HG03039 (cell line): ENCODE results near the gene NEMP2.
A peak's percentile ranks its signal among the peaks of the same experiment; 100 is the strongest.

ENCODE experiments used
- ATAC-seq: cut with Tn5 transposase; IDR thresholded peaks from one replicate; pipeline ENCODE4 v1.9.1; 2021; ENCODE audit warnings: mild to moderate bottlenecking, moderate library complexity; ENCODE audit not compliant: unreplicated experiment

The NEMP2 gene, protein sequence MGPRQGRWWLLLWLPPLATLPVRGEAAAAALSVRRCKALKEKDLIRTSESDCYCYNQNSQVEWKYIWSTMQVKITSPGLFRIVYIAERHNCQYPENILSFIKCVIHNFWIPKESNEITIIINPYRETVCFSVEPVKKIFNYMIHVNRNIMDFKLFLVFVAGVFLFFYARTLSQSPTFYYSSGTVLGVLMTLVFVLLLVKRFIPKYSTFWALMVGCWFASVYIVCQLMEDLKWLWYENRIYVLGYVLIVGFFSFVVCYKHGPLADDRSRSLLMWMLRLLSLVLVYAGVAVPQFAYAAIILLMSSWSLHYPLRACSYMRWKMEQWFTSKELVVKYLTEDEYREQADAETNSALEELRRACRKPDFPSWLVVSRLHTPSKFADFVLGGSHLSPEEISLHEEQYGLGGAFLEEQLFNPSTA

DNA sequence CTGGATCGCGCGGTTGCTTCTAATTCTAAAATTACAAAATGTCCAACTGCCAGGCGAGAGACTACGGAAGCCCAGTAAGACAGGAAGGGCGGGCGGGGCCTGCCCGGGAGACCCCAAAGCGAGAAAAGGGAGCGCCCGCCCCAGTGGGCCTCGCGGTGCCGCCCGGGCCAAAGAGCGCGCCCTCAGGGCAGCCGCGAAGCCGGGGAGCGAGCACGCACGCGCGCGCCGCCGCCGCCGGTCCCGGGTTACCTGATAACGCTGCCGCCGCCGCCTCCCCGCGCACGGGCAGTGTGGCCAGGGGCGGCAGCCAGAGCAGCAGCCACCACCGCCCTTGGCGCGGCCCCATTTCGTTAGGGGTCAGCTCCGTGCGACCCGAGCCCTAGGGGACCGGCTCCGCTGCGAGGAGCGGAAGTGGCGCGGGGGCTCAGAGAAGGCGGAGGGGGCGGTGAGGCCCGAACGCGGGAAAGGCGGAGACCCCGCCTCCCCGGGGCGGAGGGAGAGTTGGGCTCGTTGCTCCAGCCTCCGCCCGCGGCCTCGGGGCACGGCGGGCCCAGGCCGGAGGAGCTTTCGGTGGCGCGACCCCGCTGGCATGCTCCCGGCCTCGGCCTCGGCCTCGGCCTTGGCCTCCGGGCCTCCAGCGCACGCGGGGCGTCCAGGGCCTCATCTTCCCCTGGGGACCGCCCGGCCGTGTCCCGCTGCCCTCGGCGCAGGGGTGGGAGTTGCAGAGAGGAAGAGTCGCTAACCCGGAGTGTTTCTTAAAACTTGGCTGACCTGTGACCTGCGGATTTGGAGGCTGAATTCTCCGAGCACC is at the start of gene NEMP2:
NEMP2 (minus strand) TSS at position 413 of the 811 bp plus-strand sequence; CDS start at position 346, 67 bp downstream.
- ATAC-seq: peak; percentile 64

DNA sequence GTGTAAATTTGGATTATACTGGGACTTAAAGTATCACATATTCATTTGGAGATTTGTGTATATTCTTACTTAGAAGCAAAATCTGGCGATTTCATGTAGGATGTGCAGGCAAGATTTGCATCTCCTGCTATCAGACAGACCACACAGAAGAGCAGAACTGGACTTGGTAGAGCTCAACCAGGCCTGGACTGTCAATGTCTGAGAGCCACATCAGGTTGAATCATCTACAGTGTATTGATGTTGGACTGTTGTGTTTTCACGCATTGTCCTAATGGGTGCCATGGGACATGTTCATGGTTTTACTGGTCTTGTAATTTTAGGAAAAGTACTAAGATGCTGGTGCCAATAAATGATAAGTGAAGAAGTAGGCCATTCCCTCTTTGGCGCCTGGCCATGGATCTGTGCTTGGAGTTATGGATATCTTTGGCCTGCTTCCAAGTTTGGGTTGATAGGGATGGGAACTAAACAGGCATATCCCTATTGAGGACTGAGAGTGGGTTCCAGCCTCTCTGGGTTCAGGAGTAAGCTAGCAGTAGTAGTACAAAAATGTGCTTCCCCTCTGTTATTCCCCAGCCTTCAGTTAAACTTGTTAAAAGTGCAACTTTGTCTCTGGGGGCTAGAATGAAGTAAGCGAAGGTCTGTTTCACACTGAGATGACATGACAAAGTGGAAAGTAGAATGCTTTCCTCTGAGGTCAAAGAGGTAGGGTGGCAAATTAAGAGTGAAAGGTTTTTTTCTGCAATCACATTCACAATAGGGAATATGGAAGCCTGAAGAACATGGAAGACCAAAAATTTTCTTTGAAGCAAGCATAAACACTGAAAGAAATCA is 49.2 kb upstream of the NEMP2 start:
- ATAC-seq: peak; percentile 61

DNA sequence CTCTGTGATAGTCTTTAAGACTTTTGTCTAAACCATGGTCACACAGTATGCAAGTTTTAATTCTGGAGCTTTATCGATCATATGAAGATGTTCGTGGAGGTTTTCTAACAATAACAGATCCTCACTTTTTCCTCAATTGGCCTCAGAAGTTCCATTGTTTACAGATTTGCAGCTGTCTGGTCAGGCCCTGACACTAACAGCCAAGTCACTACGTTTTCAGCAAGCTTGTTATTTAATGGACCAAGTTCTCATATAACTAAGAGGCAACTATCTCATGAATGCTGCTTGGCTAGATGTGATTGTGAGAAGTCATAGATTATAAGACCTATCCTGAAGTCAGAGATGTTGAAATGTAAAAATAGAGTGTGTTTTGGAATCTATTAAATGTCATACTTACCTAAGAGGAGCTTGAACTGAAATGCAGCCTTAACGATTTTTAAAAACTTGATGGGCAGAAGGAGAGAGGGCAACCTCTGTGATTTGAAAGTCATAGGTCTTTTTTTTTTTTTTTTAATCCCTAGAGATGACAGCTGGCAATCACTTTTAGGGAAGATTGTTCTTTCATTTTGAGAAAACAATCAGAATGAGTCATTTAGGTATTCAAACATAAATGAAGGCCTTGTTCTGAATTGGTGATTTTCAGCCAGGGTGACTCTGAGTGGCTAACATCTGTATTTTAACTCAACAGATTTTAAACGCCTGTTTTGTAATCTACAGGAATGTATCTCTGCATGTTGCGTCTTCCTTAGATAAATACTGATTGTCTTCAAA is 48.4 kb upstream of the NEMP2 start:
- peak; percentile 44 for ATAC-seq

DNA sequence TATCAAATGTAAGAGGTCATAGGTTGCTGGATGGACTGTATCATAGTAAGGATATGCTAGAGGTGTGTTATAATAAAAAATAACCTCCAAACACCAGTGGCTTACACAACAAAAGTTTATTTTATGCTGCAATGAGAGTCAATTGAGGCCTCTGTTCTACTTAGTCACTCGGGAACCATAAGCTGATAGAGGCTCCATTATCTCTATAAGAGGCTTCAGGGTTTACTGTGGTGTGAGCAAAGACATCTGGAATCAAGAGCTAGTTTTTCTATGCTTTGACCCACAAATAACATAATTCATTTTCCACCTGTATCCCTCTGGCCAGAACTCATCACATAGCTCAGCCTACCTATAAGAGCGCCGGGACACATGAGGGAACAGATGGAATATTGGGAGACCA is 47.5 kb upstream of the NEMP2 start:
- ATAC-seq: no peak

DNA sequence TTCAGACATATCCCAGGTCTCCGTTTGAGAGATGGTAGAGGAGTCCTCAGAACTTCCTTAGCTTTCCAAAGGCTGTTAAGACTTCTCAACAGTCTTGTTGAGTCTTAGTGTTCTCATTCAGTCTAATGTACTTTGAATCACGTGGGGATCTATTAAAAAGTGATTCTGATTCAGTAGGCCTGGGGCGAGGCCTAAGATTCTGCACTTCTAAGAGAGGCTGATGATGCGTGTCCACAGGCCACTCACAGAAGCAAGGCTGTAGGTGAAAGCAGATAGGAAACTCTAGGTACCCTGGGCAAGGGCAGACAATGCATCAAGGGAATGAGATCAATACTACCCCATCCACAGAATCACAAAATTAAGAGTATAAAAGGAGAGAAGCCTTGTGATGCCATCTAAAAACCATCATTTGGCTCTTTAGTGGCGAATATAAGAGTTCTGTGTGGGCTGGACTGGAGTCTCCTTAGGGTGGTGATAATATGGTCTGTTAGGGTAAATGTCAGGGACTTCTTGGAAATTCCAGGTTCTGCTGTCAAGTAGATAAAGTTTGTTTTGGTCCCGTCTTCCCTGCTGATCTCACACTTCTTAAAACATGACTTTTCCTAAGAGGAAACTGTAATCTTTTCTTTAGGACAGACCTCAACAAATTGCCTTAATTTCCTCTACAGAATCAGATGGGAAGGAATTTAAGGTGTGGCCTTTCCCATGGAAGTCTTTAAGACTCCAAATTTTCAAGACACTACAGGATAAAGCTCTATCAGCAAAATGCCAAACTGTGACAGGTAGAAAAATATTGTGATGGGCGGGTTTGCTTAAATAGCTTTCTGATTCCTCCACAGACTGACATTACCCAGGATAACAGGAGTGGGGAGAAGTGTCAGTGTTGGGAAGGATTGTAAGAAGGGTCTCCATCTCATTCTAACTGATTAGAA is 45.7 kb upstream of the NEMP2 start:
- no peak for ATAC-seq

DNA sequence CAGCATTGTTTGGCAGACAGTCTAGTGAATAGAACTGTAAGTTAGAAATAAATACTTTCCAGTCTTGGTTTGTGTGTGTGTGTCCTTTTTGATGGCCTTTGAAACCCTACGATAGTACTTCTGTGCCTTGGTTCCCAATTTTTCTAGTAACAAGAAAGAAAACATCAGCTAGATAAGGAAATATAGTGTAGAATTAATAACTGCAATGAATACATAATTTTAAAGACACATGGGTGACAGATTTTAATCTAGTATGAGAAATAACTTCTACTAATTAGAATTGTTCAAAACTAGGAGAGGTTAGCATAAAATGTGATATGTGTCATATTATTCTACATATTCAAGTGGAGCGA is 44.5 kb upstream of the NEMP2 start:
- no peak for ATAC-seq

DNA sequence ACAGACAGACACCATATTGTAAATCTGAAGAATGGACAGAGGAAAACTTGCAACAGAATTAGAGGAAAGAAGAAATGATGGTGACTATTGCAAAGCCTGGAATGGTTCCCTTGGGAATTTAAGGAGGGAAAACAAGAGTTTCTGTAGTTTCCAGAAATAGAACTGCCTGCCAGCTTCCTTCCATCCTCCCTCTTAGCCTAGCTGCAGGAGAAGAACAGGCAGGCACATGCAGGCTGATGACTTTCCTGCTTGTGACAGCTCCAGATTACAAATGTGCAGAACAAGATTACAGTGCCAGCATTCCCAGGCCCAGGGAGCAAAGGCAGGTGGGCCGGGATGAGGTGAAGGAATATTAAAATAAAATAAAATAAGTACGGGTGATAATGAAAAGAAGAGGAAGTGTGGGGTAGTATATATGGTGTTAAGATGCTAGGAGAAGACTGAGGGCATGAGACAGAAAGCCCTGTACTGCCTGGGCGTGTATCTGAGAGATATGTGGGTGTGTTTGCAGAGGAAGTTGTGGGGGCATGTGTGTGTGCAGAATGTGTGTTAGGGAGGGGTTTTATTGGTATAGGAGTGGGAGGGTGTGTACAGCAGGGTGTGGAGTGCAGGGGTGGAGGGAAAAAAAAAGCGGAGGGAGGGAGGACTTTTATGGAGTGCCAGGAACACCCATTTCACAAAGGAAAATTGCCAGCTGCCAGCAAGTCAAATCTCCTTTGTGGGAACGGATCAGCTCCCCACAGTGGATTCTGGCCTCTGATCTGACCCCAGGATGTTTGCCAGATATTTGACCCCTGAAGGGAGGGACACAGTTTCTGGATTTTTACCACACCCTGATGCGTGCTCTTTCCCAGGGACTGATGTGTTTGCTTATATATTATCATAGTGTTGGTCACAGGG is 43.9 kb upstream of the NEMP2 start:
- ATAC-seq: no peak

DNA sequence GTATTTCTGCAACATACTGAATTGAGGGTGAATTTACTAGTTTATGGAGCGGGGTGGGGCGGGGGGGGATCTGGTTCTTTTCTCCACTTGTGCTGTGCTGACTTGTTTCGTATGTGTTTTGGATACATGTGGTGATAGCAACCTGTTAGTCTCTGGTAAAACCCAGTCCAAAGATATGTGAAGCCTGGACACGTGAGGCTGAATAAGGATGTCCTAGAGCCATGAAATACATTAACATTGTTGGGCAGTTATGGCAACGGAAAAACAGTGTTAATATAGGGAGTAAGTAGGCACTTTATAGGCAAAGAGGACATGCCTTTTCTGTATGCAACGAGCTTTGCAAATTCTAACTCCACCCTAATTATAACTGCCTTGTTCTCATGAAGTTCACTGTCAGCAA is 42.1 kb upstream of the NEMP2 start:
- ATAC-seq: no peak

DNA sequence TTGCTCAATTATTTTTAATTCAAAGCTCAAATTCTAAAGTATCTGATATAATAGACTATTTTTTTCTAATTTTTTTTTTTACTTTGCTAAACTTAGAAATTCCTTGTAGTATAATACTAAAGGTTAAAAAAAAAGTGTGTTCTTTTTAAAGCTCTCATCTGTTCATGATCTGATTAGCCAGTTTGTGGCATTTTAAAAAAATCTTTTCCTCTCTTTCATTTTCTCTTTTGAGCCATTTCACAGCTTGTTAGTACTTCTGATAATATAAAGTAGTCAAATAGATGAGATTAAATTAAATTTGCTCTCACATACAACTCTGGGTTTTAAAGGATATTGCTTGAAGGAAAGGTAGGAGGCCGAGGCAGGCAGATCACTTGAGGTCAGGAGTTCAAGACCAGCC is 40.7 kb upstream of the NEMP2 start:
- ATAC-seq: no peak

DNA sequence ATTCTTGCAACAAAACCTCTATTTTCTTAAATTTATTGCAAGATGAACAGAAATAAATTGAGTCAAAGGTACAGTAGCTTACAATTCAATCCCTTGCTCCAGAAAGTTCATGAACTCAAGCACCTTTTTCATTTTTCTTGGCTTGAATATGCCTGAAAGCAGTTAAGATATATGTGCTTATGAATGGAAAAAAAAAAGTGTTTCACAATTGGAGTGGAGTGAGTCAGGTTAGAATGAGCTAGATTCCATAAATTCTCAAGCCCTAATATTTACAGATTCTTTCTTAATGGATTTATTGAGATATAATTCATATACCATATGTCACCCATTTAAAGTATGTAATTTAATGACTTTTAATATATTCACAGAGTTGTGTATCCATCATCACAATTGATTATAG is 39.6 kb upstream of the NEMP2 start:
- ATAC-seq: no peak

DNA sequence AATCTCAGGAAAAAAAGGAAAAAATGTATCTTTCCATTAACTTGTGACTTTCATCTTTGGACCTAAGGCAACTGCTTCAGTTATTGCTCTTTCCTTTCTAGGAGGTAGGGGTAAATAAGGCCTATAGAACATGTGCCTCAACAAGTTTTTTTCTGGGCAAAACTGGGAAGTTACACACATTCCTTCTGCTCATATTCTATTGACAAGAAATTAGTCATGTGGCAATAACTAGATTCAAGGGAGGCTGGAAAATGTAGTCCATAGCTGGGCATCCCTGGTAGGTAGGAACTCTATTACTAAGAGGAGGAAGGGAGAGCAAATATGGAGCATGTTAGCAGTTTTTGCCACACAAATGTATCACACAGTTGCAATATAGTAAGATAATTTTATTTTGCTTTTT is 37.7 kb upstream of the NEMP2 start:
- no peak for ATAC-seq

DNA sequence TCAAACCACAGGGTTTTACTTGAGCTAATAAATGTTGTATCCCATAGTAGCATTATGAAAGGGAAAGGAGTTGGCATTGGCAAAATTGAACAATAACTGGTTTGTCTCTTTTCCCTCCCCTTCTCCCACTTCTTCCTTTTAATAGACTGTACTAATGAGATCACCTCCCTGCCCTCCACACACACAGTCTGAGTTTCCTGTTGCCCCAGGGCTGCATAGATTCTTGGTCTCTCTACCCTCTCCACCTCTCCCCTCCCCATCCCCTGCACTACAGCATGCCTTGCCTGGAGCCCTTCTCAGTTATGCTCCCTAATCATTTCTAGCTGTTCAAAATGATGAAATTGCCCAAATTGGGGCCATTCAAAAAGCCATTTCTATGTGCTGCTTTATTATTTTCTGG is 37.2 kb upstream of the NEMP2 start:
- no peak for ATAC-seq

DNA sequence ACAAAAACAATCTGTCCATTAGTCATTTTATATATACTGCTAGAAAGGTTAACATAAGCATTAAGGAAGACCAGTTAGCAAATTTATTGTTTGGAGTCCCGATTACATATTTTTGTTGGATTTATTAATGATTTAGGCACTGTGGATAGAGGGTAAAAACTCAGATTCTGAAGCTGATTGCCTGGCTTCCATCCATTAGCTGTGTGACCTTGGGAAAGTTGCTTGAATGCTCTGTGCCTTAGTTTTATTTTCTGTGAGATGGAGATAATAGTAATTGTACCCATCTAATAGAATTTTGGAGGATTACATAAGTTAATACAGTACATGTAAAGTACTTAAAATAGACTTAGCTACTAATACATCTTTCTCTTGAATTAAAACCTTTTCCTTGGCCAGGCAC is 36.3 kb upstream of the NEMP2 start:
- no peak for ATAC-seq

DNA sequence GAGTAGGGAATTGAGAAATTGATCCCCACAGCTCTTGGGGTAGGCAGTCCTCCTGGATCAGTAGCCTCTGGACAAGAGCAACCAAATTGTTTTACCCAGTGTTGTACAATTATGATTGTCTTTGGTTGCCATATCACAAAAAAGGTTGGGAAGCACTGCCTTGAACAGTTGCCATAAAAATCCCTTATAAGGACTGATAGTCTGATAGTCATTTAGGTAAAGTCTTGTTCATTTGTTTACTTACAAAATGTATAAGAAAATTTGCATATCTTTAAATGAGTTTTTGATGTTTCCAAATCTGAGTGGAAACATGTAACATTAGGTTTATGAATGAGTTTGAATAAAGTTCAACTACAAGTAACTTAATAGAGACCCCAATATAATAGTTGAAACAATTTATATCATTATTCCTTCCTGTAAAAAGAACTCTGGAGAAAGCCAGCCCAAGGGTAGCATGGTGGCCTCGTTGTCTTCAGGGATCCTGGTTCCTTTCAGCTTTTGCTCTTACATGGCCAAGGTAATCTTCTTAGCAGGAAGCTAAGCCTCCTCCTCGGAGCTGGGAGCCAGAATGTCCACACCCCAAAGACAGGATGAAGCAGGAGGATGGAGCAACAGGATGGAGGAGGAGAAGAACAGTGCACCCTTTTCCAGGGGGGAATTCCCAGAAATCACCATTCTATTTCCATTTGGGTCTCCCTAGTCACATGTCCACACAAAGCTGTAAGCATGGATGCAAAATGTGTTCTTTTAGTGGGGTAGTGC is 35.7 kb upstream of the NEMP2 start:
- ATAC-seq: no peak

DNA sequence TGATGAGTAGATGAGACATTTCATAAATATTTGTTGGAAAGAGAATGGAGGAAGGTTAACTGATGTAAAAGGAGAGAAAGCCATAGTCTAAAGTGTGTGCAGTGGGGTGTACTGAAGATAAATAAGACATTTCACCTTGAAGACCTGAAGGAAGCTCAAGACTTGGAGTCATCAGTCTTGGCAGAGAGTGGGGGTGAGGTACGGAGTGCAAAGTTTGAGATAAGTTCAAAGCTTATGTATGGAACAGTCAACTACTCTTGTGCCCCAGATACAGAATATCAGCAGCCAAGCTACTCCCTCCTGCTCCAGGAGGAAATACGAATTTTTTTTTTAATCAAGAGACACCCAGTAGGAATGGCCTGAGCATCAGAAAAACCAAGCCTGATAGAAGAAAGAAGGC is 30.3 kb upstream of the NEMP2 start:
- ATAC-seq: no peak

DNA sequence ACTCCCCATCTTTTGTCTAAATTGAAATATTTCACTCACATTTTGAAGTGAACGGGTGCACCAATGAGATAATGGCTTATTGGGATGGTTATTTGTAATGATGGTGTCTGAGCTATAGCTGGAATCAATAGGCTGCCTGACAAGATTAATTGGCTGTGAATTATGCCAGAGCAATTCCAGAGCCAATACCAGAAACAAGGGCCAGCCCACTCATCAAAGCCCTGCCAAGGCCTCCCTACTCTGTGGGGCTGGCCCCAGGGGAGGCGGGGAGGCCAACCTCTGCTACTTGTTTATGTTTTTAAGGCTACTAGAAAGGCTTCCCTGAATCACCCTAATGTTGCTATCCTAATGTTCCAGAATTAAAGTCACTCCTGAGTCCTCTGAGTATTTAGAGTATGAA is 29.1 kb upstream of the NEMP2 start:
- ATAC-seq: no peak

DNA sequence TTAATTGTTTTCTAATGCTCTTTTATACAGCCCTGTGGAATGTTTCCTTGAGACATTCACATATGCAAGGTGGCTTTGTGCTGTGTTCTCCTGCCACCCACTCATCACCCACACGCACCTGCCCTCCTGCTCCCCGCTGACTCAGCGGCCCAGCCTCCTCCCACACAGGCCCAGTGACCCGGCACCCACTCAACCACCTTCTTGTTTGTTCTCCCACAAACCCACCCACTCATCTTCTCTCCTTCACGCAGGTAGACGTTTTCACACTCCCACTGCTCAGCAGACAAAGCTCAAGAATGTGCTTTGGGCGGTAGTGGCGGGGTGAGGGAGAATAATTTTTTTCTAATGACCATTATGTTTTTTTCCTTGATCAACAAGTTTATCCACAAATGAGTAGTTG is 28.6 kb upstream of the NEMP2 start:
- no peak for ATAC-seq

DNA sequence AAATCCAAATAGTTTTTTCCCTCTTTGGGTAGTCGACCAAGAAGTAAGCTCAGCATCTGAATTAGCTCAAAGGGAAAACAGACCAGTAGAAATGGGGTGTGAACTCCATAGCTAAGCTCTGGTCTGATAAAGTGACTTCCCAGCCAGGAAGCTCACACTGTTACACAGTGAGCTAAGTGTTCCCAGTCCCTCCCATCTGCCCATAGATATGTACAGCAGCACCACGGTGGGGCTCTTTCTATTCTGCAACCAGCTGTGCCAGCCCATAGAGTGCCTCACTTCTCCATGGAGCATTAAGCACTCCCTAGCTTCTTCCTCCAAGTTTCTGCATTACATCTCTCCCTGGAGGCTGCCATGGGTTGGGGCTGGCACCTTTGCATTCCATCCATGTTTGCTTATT is 27.6 kb upstream of the NEMP2 start:
- ATAC-seq: no peak
